Activated T-helper 1 cell treated with anti-CD3 and anti-CD28 coated beads, Interleukin-12 subunit alpha, Interleukin-12 subunit beta, Interleukin-2, Interleukin-4 antibody, amounts not matched to agents 30 ng/mL and 10 ng/mL and 1 ng/mL, durations not matched to agents 14 hours and 24 hours and 36 hours (primary cell): ENCODE data around the gene TBRG1. TPM values are rescaled to one million over a fixed set of nuclear protein-coding genes. Genes with fewer than 3 reads are reported as not detected.

Source experiments
- DNase-seq: peaks from one replicate; pipeline ENCODE4 v3.0.0; 2021; ENCODE audit warnings: low spot score
- H3K27ac Mint-ChIP-seq: one replicate; pipeline ENCODE4 v1.8.0; 2021; ENCODE audit warnings: mild to moderate bottlenecking, mixed read lengths
- H3K27me3 Mint-ChIP-seq: one replicate; pipeline ENCODE4 v1.8.0; 2022; ENCODE audit warnings: mild to moderate bottlenecking, moderate library complexity, mixed read lengths; ENCODE audit not compliant: insufficient read depth
- H3K36me3 Mint-ChIP-seq: one replicate; pipeline ENCODE4 v1.8.0; 2021; ENCODE audit warnings: low read depth, mixed read lengths
- H3K4me1 Mint-ChIP-seq: one replicate; pipeline ENCODE4 v1.8.0; 2021; ENCODE audit warnings: low read depth, mixed read lengths
- H3K4me3 Mint-ChIP-seq: one replicate; pipeline ENCODE4 v1.8.0; 2021; ENCODE audit warnings: mild to moderate bottlenecking, moderate library complexity, mixed read lengths
- H3K9me3 Mint-ChIP-seq: one replicate; pipeline ENCODE4 v1.8.0; 2021; ENCODE audit warnings: mixed read lengths
- intact Hi-C: fragments of 100-400 bp; cut with micrococcal nuclease; formaldehyde crosslinking; loops from one replicate; pipeline ENCODE4 v1.15.1; 2024
- total RNA-seq: library from RNA; stranded (reverse); gene quantifications from 2 replicates; pipeline ENCODE4 v1.2.3, GENCODE V29; 2022

The TBRG1 gene
- total RNA-seq, 1 donor from 2014 or later: 35.1 TPM

GRCh38 chr11:124627546-124627945 lies 4.9 kb downstream of the TBRG1 start:
- H3K36me3 Mint-ChIP-seq: peaks cover 44% of the 10 kb centered on the region
- H3K27ac Mint-ChIP-seq: no peak overlapping the region
- H3K4me1 Mint-ChIP-seq: peaks cover 22% of the 10 kb centered on the region
- H3K9me3 Mint-ChIP-seq: no peaks in the 10 kb centered on the region
- DNase-seq: no peak
- H3K27me3 Mint-ChIP-seq: no peaks in the 10 kb centered on the region
- H3K4me3 Mint-ChIP-seq: no peak overlapping the region
- intact Hi-C loops: no loop called here

DNA sequence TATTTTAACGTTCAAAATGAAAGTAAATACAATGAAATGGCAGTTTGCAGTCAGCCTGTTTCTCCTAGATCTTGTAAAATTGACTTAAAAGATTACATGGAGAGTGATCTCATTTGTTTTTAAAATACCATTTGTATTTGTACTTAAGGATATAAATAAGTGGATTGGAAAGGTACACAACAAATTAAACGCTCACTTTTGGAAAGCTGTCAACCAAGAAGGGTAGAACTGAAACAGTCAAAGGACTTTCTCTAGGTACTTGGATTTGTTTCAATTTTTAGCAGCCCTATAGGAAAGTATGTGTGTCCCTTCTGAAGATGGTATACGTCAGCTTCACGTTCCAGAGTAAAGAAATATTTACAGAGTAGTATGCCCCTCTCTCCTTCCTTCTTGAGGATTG lies 7.3 kb downstream of the TBRG1 start:
- Mint-ChIP-seq H3K27ac (no peak overlapping the region), H3K27me3 (no peaks in the 10 kb centered on the region), H3K4me3 (no peak overlapping the region), H3K36me3 (peaks cover 52% of the 10 kb centered on the region), H3K9me3 (no peaks in the 10 kb centered on the region), H3K4me1 (peaks cover 10% of the 10 kb centered on the region)
- DNase-seq: no peak
- intact Hi-C loops: no loop called here

DNA sequence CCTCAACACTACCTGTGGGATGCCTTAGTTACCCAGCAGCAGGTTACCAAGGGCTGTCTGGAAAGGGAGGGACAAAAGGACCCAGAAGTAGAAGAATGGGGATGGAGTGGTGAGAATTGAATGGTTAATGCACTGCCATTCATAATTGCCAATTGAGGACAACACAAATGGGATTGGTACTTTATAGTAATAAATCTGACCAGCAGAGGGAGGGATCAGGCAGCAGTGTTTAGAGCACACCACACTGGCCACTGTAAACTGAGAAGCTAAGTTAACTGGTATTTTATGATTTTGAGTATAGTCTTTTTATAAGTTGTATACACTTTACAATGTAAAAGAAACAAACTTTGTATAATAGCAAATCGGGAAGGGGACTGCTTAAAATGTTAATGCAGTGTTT lies 10.7 kb downstream of the TBRG1 start:
- intact Hi-C loops: no loop called here
- Mint-ChIP-seq H3K27ac (no peak overlapping the region), H3K36me3 (peaks cover 48% of the 10 kb centered on the region), H3K27me3 (no peaks in the 10 kb centered on the region), H3K4me3 (no peak overlapping the region), H3K9me3 (no peaks in the 10 kb centered on the region), H3K4me1 (no peaks in the 10 kb centered on the region)
- DNase-seq: no peak

DNA sequence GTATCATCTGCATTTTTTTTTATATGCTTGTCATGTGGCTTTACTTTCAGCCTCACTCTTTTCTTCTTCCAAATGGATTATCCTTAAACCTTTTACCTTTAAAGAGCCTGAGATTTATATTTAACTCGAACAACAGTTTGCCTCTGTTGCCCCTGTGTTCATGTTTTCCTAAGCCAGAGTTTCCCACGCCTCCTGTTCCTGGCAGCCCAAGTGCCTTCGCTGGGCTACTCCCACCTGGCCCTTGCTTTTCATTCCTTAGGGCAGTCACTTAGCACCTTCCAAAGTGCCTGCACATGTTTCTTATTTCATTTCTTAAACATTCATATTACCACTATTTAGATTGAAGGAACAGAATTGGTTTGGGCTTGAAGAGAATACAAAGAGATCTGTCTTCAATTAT lies 13.3 kb downstream of the TBRG1 start:
- H3K27ac Mint-ChIP-seq: no peak overlapping the region
- no peaks in the 10 kb centered on the region for H3K27me3 Mint-ChIP-seq
- DNase-seq: no peak
- H3K4me3 Mint-ChIP-seq: no peak overlapping the region
- intact Hi-C loops: no loop called here
- no peaks in the 10 kb centered on the region for H3K4me1 Mint-ChIP-seq
- H3K36me3 Mint-ChIP-seq: peaks cover 36% of the 10 kb centered on the region
- no peaks in the 10 kb centered on the region for H3K9me3 Mint-ChIP-seq

DNA sequence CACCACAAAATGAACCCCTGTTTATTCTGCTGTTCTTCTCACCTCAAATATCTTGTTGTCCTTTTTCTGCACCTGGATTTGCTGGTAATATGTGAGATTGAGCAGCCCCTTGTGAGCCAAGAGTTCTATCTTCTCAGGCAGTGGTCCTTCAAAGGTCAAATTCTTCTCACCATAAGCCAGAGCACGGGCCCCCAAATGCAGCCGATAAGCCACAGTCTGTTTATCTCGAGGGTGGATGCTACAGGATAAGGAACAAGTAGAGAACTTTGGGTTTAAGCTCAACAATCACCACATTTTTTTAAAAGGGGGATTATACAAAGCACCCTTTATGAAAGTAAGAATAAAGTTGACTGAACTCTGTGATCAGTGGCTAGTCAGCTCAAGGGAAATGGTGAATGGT lies 15.8 kb downstream of the TBRG1 start:
- H3K36me3 Mint-ChIP-seq: peaks cover 21% of the 10 kb centered on the region
- H3K27me3 Mint-ChIP-seq: no peaks in the 10 kb centered on the region
- intact Hi-C loops: no loop called here
- no peak overlapping the region for H3K4me3 Mint-ChIP-seq
- no peaks in the 10 kb centered on the region for H3K4me1 Mint-ChIP-seq
- no peak overlapping the region for H3K27ac Mint-ChIP-seq
- no peaks in the 10 kb centered on the region for H3K9me3 Mint-ChIP-seq
- no peak for DNase-seq

DNA sequence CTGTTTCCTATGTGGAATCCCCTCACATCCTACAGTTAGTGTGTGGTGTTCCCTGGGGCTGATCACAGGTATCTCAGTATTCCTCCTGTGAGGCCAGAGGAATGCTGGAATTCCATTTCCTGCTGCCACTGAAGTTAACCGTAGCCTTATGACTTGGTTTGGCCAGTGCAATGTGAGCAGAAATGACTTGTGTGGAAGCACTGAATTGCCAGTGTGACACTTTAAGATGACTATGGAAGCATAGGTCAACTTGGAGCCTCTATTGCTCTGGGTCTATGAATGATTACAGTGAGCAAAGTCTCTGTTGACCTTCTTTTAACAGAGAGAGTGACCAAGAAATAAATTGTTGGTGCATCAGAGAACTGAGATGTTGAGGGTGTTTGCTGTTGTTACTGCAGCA lies 16.5 kb downstream of the TBRG1 start:
- H3K9me3 Mint-ChIP-seq: no peaks in the 10 kb centered on the region
- H3K4me1 Mint-ChIP-seq: peaks cover under 1% of the 10 kb centered on the region
- DNase-seq: no peak
- intact Hi-C loops: no loop called here
- peaks cover 17% of the 10 kb centered on the region for H3K36me3 Mint-ChIP-seq
- no peak overlapping the region for H3K27ac Mint-ChIP-seq
- H3K4me3 Mint-ChIP-seq: no peak overlapping the region
- H3K27me3 Mint-ChIP-seq: no peaks in the 10 kb centered on the region

DNA sequence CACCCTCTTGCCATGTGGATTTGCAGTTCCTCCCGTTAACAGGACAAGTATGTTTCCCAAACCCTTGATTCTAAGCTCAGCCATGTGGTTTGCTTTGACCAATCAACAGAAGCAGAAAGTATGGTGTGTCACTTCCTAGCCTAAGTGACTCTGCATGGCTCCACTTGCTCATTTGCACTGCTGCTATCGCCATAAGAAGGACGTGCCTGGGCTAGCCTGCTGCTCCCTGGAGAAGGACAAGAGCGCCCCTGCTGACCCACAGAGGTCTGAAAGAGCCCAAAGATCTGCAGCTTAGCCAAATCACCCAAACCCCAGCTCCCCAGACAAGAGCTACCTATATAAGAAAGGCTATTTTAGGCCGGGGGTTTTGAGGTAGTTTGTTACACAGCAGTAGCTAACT lies 18.0 kb downstream of the TBRG1 start:
- no peak for DNase-seq
- Mint-ChIP-seq H3K4me3 (no peak overlapping the region), H3K4me1 (peaks cover 8% of the 10 kb centered on the region), H3K27me3 (no peaks in the 10 kb centered on the region), H3K36me3 (peaks cover 17% of the 10 kb centered on the region), H3K27ac (no peak overlapping the region), H3K9me3 (no peaks in the 10 kb centered on the region)
- intact Hi-C loops: no loop called here

GRCh38 chr11:124642628-124643027 lies 20.0 kb downstream of the TBRG1 start:
- Mint-ChIP-seq H3K27me3 (no peaks in the 10 kb centered on the region), H3K27ac (no peak overlapping the region), H3K4me1 (peaks cover 8% of the 10 kb centered on the region), H3K9me3 (no peaks in the 10 kb centered on the region), H3K36me3 (peaks cover 3% of the 10 kb centered on the region), H3K4me3 (no peak overlapping the region)
- no peak for DNase-seq
- intact Hi-C loops: no loop called here

- Mint-ChIP-seq H3K27me3 (no peaks in the 10 kb centered on the region), H3K27ac (no peak overlapping the region), H3K36me3 (no peaks in the 10 kb centered on the region), H3K9me3 (no peaks in the 10 kb centered on the region), H3K4me1 (peaks cover 8% of the 10 kb centered on the region), H3K4me3 (no peak overlapping the region)
- no peak for DNase-seq
- intact Hi-C loops: no loop called here
Measured at GRCh38 chr11:124643042-124643604, 20.5 kb downstream of the TBRG1 start.

DNA sequence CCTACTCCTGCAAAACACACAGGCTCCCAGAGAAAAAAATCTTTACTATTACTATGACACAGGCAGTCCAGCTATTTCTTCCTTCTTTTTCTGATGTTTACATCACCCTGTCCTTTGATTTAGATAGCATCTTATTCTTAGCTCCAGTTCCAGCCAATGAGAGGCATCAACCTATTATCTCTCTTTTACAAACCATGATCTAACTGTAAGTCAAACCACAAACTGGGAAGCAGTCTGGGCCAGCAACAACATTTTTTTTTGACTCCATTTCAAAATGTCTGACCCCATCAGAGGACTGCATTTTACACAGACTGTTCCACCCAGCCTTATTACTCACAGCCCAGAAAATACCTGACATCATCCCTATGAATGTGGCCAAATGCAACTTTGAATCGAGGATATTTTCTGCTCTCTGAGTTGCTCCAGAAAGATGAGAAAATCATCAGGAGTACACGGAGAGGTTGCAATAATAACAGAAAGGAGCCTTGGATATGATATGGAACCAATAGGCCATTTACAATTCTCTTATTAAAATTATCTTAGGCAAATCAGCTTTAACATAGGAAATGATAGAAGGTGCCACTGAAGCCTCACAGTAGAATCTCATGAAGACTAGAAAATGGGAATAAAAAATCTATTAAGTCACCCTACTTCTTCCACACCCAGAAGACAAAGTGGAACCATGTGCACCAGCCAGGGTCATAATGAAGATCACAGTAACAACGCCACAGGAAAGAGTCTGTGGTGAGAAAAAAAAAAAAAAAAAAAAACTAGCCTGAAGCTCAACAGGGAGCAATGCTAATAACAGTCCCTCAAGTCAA lies 21.2 kb downstream of the TBRG1 start:
- Mint-ChIP-seq H3K27me3 (no peaks in the 10 kb centered on the region), H3K36me3 (no peaks in the 10 kb centered on the region), H3K4me1 (peaks cover 8% of the 10 kb centered on the region), H3K9me3 (no peaks in the 10 kb centered on the region), H3K27ac (no peak overlapping the region), H3K4me3 (no peak overlapping the region)
- no peak for DNase-seq
- intact Hi-C loops: loop anchor here (1.0 kb wide), 2 partner anchors 119 to 193 kb away; no protein-coding TSS in a partner anchor

DNA sequence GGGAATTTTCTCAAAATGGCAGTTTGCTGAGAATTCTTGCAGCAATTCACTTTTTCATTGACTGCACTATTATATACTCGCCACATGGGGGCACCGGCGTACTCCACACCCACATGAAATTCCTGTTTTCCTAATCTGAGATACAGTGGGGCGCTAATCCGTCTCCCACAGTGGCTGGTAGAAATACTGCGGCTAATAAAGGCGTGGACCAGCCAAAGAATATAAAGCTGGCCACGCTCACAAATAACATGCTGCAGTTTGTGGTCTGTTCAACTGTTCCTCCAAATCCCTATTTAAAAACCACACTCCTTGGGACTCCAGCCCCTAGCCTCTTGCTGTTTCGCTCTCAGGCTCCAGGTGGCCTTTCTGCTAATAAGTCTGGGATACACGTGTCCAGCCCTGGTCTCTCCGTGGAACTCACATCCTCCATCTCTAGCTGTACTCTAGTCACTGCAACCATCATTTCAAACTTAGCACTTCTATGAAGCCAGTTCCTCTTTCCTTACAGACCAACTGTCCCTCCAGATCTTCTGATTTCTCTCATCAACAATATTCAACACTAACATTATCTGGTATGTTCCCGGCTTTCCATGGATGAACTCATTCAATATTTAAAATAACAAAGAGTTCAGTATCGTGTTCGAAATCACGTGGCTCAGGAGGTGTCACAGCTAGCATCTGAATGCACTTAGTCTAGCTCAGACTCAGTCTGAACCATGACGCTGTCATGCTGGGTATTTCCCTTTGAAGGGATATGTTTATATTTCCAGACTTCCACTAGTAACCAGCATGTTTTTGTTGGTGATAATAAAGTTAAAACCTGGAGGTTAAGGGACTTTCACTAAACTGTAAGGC lies 22.0 kb downstream of the TBRG1 start:
- Mint-ChIP-seq H3K36me3 (no peaks in the 10 kb centered on the region), H3K4me3 (no peak overlapping the region), H3K27me3 (no peaks in the 10 kb centered on the region), H3K4me1 (peaks cover 8% of the 10 kb centered on the region), H3K27ac (no peak overlapping the region), H3K9me3 (no peaks in the 10 kb centered on the region)
- DNase-seq: no peak
- intact Hi-C loops: loop anchor here (1.0 kb wide), 2 partner anchors 119 to 193 kb away; no protein-coding TSS in a partner anchor

- Mint-ChIP-seq H3K36me3 (no peaks in the 10 kb centered on the region), H3K4me1 (peaks cover 8% of the 10 kb centered on the region)
- intact Hi-C loops: no loop called here
Measured at GRCh38 chr11:124646148-124646547, 23.5 kb downstream of the TBRG1 start.

GRCh38 chr11:124648610-124649009 lies 25.9 kb downstream of the TBRG1 start:
- no peaks in the 10 kb centered on the region for H3K27me3 Mint-ChIP-seq
- peaks cover 8% of the 10 kb centered on the region for H3K4me1 Mint-ChIP-seq
- H3K27ac Mint-ChIP-seq: no peak overlapping the region
- H3K9me3 Mint-ChIP-seq: no peaks in the 10 kb centered on the region
- intact Hi-C loops: no loop called here
- H3K4me3 Mint-ChIP-seq: no peak overlapping the region
- no peak for DNase-seq
- no peaks in the 10 kb centered on the region for H3K36me3 Mint-ChIP-seq

More at GRCh38 chr11:124646148-124646547, 23.5 kb downstream of the TBRG1 start:
- H3K27me3 Mint-ChIP-seq: no peaks in the 10 kb centered on the region
- no peak overlapping the region for H3K27ac Mint-ChIP-seq
- H3K4me3 Mint-ChIP-seq: no peak overlapping the region
- no peaks in the 10 kb centered on the region for H3K9me3 Mint-ChIP-seq
- no peak for DNase-seq
